HEK293T (cell line): ENCODE data around the gene GALNT2.

Experiments
- CTCF ChIA-PET: fragments of 350-600 bp; formaldehyde crosslinking; extraction: SDS; loops from one replicate; lab custom pipeline; 2021; ENCODE audit warnings: antibody characterized with exemption, inconsistent platforms; lab: Yijun Ruan, JAX
- POLR2A ChIA-PET: fragments of 350-600 bp; formaldehyde crosslinking; extraction: SDS; loops from one replicate; lab custom pipeline; 2020; ENCODE audit warnings: antibody characterized with exemption, inconsistent platforms; lab: Yijun Ruan, JAX
- DNase-seq: peaks from one replicate; pipeline ENCODE4 v3.0.0; 2012; ENCODE audit warnings: mixed read lengths; ENCODE audit errors: extremely low spot score
- ARNT ChIP-seq: fragments of 450-650 bp; IDR thresholded peaks from 2 replicates; pipeline ENCODE4 v1.6.1; 2017; ENCODE audit warnings: mild to moderate bottlenecking
- BHLHE40 ChIP-seq: fragments of 450-650 bp; IDR thresholded peaks from 2 replicates; pipeline ENCODE4 v1.6.1; 2016; ENCODE audit warnings: mild to moderate bottlenecking, moderate library complexity, borderline replicate concordance
- CTBP1 ChIP-seq: fragments of 450-650 bp; IDR thresholded peaks from 2 replicates; pipeline ENCODE4 v1.6.1; 2016; ENCODE audit warnings: borderline replicate concordance
- ELF4 ChIP-seq: fragments of 450-650 bp; IDR thresholded peaks from 2 replicates; pipeline ENCODE4 v1.6.1; 2017; ENCODE audit warnings: antibody characterized with exemption
- FOXA1 ChIP-seq: fragments of 450-650 bp; IDR thresholded peaks from 2 replicates; pipeline ENCODE4 v1.6.1; 2016; ENCODE audit warnings: mild to moderate bottlenecking
- FOXK2 ChIP-seq: fragments of 450-650 bp; IDR thresholded peaks from 2 replicates; pipeline ENCODE4 v1.6.1; 2016; ENCODE audit warnings: mild to moderate bottlenecking
- FOXM1 ChIP-seq: fragments of 450-650 bp; IDR thresholded peaks from 2 replicates; pipeline ENCODE4 v1.6.1; 2017; ENCODE audit warnings: mild to moderate bottlenecking, borderline replicate concordance
- HDGF ChIP-seq: fragments of 450-650 bp; IDR thresholded peaks from 2 replicates; pipeline ENCODE4 v1.6.1; 2017; ENCODE audit warnings: antibody characterized with exemption, borderline replicate concordance
- L3MBTL2 ChIP-seq: fragments of 450-650 bp; conservative IDR thresholded peaks from 2 replicates; pipeline ENCODE4 v1.6.1; 2016; ENCODE audit warnings: mild to moderate bottlenecking
- LEF1 ChIP-seq: fragments of 450-650 bp; IDR thresholded peaks from 2 replicates; pipeline ENCODE4 v1.6.1; 2017; ENCODE audit warnings: mild to moderate bottlenecking, borderline replicate concordance
- NFRKB ChIP-seq: fragments of 450-650 bp; IDR thresholded peaks from 2 replicates; pipeline ENCODE4 v1.6.1; 2016; ENCODE audit warnings: mild to moderate bottlenecking, moderate library complexity
- SP1 ChIP-seq: fragments of 450-650 bp; IDR thresholded peaks from 2 replicates; pipeline ENCODE4 v1.6.1; 2017
- SUZ12 ChIP-seq: fragments of 450-650 bp; IDR thresholded peaks from 2 replicates; pipeline ENCODE4 v1.6.1; 2016; ENCODE audit warnings: mild to moderate bottlenecking
- TARDBP ChIP-seq: fragments of 450-650 bp; IDR thresholded peaks from 2 replicates; pipeline ENCODE4 v1.6.1; 2016
- ZNF384 ChIP-seq: fragments of 450-650 bp; IDR thresholded peaks from 2 replicates; pipeline ENCODE4 v1.6.1; 2016
- TF ChIP-seq, protein P1 (sequence below): fragments of 450-650 bp; IDR thresholded peaks from 2 replicates; pipeline ENCODE4 v1.6.1; 2016

GALNT2 gene

GRCh38 chr1:230323686-230324085, 256.6 kb downstream of the GALNT2 start:
- no peak for DNase-seq
- ChIA-PET POLR2A (no interaction called here), CTCF (no interaction called here)
- TF ChIP-seq CTBP1 (no peak), BHLHE40 (no peak), NFRKB (no peak), L3MBTL2 (no peak), FOXA1 (no peak), LEF1 (no peak), ELF4 (no peak), FOXM1 (no peak), FOXK2 (no peak), ZNF384 (no peak), HDGF (no peak), SP1 (no peak), TARDBP (no peak), ARNT (no peak), SUZ12 (no peak)
- TF ChIP-seq, protein P1, sequence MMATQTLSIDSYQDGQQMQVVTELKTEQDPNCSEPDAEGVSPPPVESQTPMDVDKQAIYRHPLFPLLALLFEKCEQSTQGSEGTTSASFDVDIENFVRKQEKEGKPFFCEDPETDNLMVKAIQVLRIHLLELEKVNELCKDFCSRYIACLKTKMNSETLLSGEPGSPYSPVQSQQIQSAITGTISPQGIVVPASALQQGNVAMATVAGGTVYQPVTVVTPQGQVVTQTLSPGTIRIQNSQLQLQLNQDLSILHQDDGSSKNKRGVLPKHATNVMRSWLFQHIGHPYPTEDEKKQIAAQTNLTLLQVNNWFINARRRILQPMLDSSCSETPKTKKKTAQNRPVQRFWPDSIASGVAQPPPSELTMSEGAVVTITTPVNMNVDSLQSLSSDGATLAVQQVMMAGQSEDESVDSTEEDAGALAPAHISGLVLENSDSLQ = no peak

GRCh38 chr1:230326971-230327891, 260.2 kb downstream of the GALNT2 start:
- DNase-seq = no peak
- no peak for TF ChIP-seq ARNT
- TF ChIP-seq ELF4 = no peak
- TF ChIP-seq FOXA1 = no peak
- TF ChIP-seq HDGF = no peak
- TF ChIP-seq FOXK2 = no peak
- no peak for TF ChIP-seq TARDBP
- no peak for TF ChIP-seq SP1
- TF ChIP-seq SUZ12 = no peak
- TF ChIP-seq CTBP1 = no peak
- TF ChIP-seq, protein P1 = no peak
- TF ChIP-seq BHLHE40 = no peak
- TF ChIP-seq FOXM1 = no peak
- ChIA-PET POLR2A (no interaction called here), CTCF (no interaction called here)

- ChIA-PET CTCF (no interaction called here), POLR2A (no interaction called here)
- no peak for TF ChIP-seq NFRKB
- TF ChIP-seq FOXA1 = no peak
- TF ChIP-seq BHLHE40 = no peak
- TF ChIP-seq LEF1 = no peak
- no peak for TF ChIP-seq SP1
- no peak for TF ChIP-seq L3MBTL2
- no peak for TF ChIP-seq ZNF384
- no peak for TF ChIP-seq ARNT
- DNase-seq = no peak
Measured at GRCh38 chr1:230327892-230328284, 260.9 kb downstream of the GALNT2 start.

GRCh38 chr1:230328342-230329015, 261.4 kb downstream of the GALNT2 start:
- POLR2A ChIA-PET = no interaction called here
- TF ChIP-seq NFRKB = no peak
- no peak for TF ChIP-seq SUZ12
- TF ChIP-seq BHLHE40 = no peak
- TF ChIP-seq CTBP1 = no peak
- DNase-seq = no peak
- CTCF ChIA-PET = no interaction called here

DNA sequence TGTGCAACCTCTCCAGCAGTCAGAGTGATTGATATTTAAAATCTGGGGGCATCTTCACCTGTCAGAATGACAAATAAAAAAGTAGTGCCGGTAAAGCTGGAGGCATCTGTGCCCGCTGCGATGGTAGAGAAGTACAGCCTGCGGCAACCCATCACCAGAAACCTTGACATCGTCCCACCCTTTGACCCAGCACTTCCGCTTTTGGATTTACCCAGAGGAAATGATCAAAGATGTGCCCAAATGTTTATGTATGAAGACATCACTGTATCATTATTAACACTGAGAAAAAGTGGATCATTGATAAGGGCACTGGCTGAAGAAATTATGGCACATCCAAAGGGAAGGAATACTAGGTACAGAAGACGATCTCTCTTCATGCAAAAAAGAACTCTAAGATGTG, 263.1 kb downstream of the GALNT2 start:
- DNase-seq = no peak
- POLR2A ChIA-PET = no interaction called here

More for the DNA sequence above, 263.1 kb downstream of the GALNT2 start:
- TF ChIP-seq BHLHE40 = no peak
- CTCF ChIA-PET = no interaction called here
